Trophoblast cell (in vitro differentiated cells and primary cell): ENCODE measurements around the gene ARMC5.
A peak's percentile ranks its signal among the peaks of the same experiment; 100 is the strongest.
"Not testable (repeated sequence)": the region's sequence is repeated elsewhere in the genome, so short reads cannot be mapped to it uniquely, and the experiment has no call there.

Source experiments
- DNase-seq, 2 donors: peaks; one replicate each; pipeline ENCODE4 v3.0.0-alpha.2; 2016
- H2AFZ ChIP-seq: 2 replicates; pipeline ENCODE4 v1.6.1; 2013; ENCODE audit warnings: low read length, moderate library complexity, mild to moderate bottlenecking; ENCODE audit not compliant: insufficient read depth, poor library complexity
- H2AK5ac ChIP-seq: 2 replicates; pipeline ENCODE4 v1.6.1; 2013; ENCODE audit warnings: mild to moderate bottlenecking, low read length
- H2BK120ac ChIP-seq: 2 replicates; pipeline ENCODE4 v1.6.1; 2013; ENCODE audit warnings: low read length, mild to moderate bottlenecking, moderate library complexity; ENCODE audit not compliant: insufficient read depth, poor library complexity
- H2BK12ac ChIP-seq: 2 replicates; pipeline ENCODE4 v1.6.1; 2013; ENCODE audit warnings: mild to moderate bottlenecking, low read length, moderate library complexity
- H2BK5ac ChIP-seq: 2 replicates; pipeline ENCODE4 v1.6.1; 2013; ENCODE audit warnings: low read length, low read depth, moderate library complexity, mild to moderate bottlenecking; ENCODE audit not compliant: poor library complexity
- H3K14ac ChIP-seq: 2 replicates; pipeline ENCODE4 v1.6.1; 2013; ENCODE audit warnings: mild to moderate bottlenecking, low read length
- H3K18ac ChIP-seq: 2 replicates; pipeline ENCODE4 v1.6.1; 2013; ENCODE audit warnings: mild to moderate bottlenecking, low read length
- H3K23ac ChIP-seq: 2 replicates; pipeline ENCODE4 v1.6.1; 2013; ENCODE audit warnings: low read length
- H3K27ac ChIP-seq: 2 replicates; pipeline ENCODE4 v1.5.1; 2013; ENCODE audit warnings: low read depth, mild to moderate bottlenecking, inconsistent platforms, low read length, moderate library complexity
- H3K27me3 ChIP-seq: 2 replicates; pipeline ENCODE4 v1.6.1; 2013; ENCODE audit warnings: inconsistent platforms, mild to moderate bottlenecking, low read length, moderate library complexity; ENCODE audit not compliant: insufficient read depth
- H3K36me3 ChIP-seq, 2 experiments: 1 replicate in 1 of 2; 2 replicates in 1 of 2; pipeline ENCODE4 v1.6.1; 2013; ENCODE audit warnings: low read length in 2 of 2, mild to moderate bottlenecking in 2 of 2, moderate library complexity in 1 of 2; ENCODE audit not compliant: insufficient read depth in 2 of 2, control insufficient read depth in 1 of 2
- H3K4ac ChIP-seq: 2 replicates; pipeline ENCODE4 v1.6.1; 2013; ENCODE audit warnings: low read depth, mild to moderate bottlenecking, low read length, moderate library complexity
- H3K4me1 ChIP-seq, 2 experiments: 1 replicate in 1 of 2; 2 replicates in 1 of 2; pipeline ENCODE4 v1.6.1; 2013; ENCODE audit warnings: low read length in 2 of 2, mild to moderate bottlenecking in 2 of 2, moderate library complexity in 1 of 2; ENCODE audit not compliant: insufficient read depth in 2 of 2, control insufficient read depth in 1 of 2
- H3K4me2 ChIP-seq: 2 replicates; pipeline ENCODE4 v1.6.1; 2013; ENCODE audit warnings: inconsistent platforms, mild to moderate bottlenecking, low read length, moderate library complexity
- H3K4me3 ChIP-seq: 2 replicates; pipeline ENCODE4 v1.5.1; 2013; ENCODE audit warnings: mild to moderate bottlenecking, low read depth, low read length, inconsistent platforms
- H3K79me1 ChIP-seq: one replicate; pipeline ENCODE4 v1.6.1; 2013; ENCODE audit warnings: low read length
- H3K79me2 ChIP-seq: 2 replicates; pipeline ENCODE4 v1.6.1; 2013; ENCODE audit warnings: low read length, mild to moderate bottlenecking; ENCODE audit not compliant: control insufficient read depth, insufficient read depth, poor library complexity
- H3K9ac ChIP-seq: 2 replicates; pipeline ENCODE4 v1.6.1; 2013; ENCODE audit warnings: mild to moderate bottlenecking, low read length
- H3K9me3 ChIP-seq: 2 replicates; pipeline ENCODE4 v1.6.1; 2013; ENCODE audit warnings: low read depth, mild to moderate bottlenecking, control low read depth, inconsistent platforms, low read length; ENCODE audit not compliant: insufficient read depth
- H4K12ac ChIP-seq: 2 replicates; pipeline ENCODE4 v1.6.1; 2013; ENCODE audit warnings: low read depth, mild to moderate bottlenecking, low read length, moderate library complexity
- H4K8ac ChIP-seq: 2 replicates; pipeline ENCODE4 v1.6.1; 2013; ENCODE audit warnings: low read depth, mild to moderate bottlenecking, low read length, moderate library complexity
- H4K91ac ChIP-seq: one replicate; pipeline ENCODE4 v1.6.1; 2013; ENCODE audit warnings: low read depth, mild to moderate bottlenecking, low read length, moderate library complexity
- WGBS: extraction: QIAGEN DNeasy Blood & Tissue Kit; methylation state at CpG from one replicate; pipeline ENCODE4 v1.1.7; 2013; ENCODE audit warnings: missing lambda C conversion rate; ENCODE audit not compliant: insufficient read length, insufficient coverage; ENCODE audit errors: extremely low coverage; 5-methylcytosine and 5-hydroxymethylcytosine counted together

ARMC5 gene

DNA sequence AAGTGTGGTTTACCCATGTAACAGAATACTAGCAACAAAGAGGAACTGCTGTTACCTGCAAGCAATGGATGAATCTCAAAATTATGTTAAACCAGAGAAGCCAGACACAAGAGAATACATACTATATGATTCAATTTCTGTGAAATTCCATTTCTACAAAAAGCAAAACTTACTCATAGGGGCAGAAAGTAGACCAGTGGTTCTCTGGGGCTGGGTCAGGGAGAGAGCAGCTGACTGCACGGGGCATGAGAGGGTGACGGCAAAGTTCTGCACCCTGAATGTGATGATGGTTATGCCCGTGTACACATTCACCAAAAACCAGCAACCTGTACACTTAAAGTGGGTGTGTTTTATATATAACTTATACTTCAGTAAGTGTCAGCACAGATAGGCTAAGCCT, 19.8 kb upstream of the ARMC5 start:
- no peaks in the 10 kb centered on the region for H3K9me3 ChIP-seq
- no peak overlapping the region for H4K8ac ChIP-seq
- H4K91ac ChIP-seq, result no peak overlapping the region
- H3K4me1 ChIP-seq, result no peaks in the 10 kb centered on the region
- peaks cover 7% of the 10 kb centered on the region for H3K79me1 ChIP-seq
- H3K27me3 ChIP-seq, result no peaks in the 10 kb centered on the region
- no peak overlapping the region for H2AK5ac ChIP-seq
- no CpG with 5 or more reads among the region's 3 CpGs for WGBS
- no peak overlapping the region for H3K23ac ChIP-seq
- H3K9ac ChIP-seq, result no peak overlapping the region
- H3K36me3 ChIP-seq, result no peaks in the 10 kb centered on the region
- H3K4me3 ChIP-seq, result no peak overlapping the region
- no peak overlapping the region for H3K27ac ChIP-seq
- H4K12ac ChIP-seq, result no peak overlapping the region
- no peak overlapping the region for H3K18ac ChIP-seq
- no peak overlapping the region for H3K4ac ChIP-seq
- H2BK12ac ChIP-seq, result no peak overlapping the region
- no peak overlapping the region for H3K14ac ChIP-seq
- DNase-seq, result no peak
- H3K79me2 ChIP-seq, result peaks cover 4% of the 10 kb centered on the region
- H2AFZ ChIP-seq, result no peak overlapping the region
- H2BK120ac ChIP-seq, result no peak overlapping the region
- no peak overlapping the region for H2BK5ac ChIP-seq
- H3K4me2 ChIP-seq, result no peak overlapping the region

DNA sequence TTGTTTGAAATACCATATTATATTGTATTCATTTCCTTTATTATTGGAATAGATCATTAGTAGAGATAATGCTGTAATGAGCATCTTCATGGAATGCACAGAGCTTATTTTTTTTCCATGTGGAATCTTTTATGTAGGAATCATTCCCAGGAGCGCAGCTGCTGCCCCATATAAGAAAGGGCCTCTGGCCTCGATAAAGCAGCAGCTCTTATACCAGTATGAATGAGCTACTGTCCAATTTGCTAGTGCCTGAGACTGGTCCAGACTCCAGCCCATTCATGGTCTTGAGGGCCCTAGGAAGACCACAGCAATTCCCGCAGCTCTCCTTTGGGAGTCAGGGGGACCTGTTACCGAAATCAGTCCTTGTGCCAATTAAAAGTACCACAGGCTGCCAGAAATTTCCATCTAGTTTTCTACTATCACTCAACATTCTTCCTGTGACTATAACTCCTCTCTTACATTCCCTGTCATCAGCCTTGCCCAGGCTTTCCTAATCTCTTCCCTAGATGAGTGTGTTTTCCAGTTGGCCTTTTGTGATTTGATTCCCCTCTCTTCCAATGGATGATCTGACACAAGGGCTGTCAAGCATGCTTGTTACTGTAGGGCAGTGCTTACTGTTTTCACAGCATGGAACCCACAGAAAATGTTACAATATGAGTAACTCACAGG, 18.7 kb upstream of the ARMC5 start:
- no peak for DNase-seq
- no peaks in the 10 kb centered on the region for H3K4me1 ChIP-seq
- no peak overlapping the region for H3K18ac ChIP-seq
- H3K4ac ChIP-seq, result no peak overlapping the region
- no peak overlapping the region for H4K12ac ChIP-seq
- H3K23ac ChIP-seq, result no peak overlapping the region
- H3K4me2 ChIP-seq, result no peak overlapping the region
- H2AK5ac ChIP-seq, result no peak overlapping the region
- no peak overlapping the region for H3K9ac ChIP-seq
- H3K9me3 ChIP-seq, result no peaks in the 10 kb centered on the region
- no CpG with 5 or more reads among the region's 4 CpGs for WGBS
- H4K91ac ChIP-seq, result no peak overlapping the region
- H3K14ac ChIP-seq, result no peak overlapping the region
- peaks cover 7% of the 10 kb centered on the region for H3K79me1 ChIP-seq
- H2AFZ ChIP-seq, result no peak overlapping the region
- no peak overlapping the region for H3K4me3 ChIP-seq
- H3K79me2 ChIP-seq, result peaks cover 4% of the 10 kb centered on the region
- H3K27ac ChIP-seq, result no peak overlapping the region
- no peak overlapping the region for H2BK120ac ChIP-seq
- H2BK12ac ChIP-seq, result no peak overlapping the region
- no peak overlapping the region for H2BK5ac ChIP-seq
- H3K27me3 ChIP-seq, result no peaks in the 10 kb centered on the region
- H3K36me3 ChIP-seq, result no peaks in the 10 kb centered on the region
- H4K8ac ChIP-seq, result no peak overlapping the region

DNA sequence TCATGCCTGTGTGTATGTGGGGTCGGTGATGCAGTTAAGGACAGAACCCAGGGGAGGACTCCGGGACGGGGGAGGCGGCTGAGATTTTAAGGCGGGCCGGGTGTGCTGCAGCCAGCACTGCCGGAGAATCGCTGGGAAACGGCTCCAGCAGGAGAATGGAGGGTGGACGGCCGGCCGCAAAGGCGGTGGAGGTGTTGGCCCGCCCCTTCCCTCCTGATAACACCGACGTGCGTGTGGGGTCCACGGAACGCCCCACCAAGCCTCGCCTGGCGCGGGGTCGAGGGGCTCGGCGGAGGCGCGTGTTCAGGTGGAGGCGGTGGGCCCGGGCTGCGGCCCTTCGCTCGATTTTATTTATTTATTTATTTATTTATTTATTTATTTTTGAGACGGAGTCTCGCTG, 17.3 kb upstream of the ARMC5 start:
- H4K8ac ChIP-seq, result peak overlapping the region; percentile 82
- no peaks in the 10 kb centered on the region for H3K27me3 ChIP-seq
- no peaks in the 10 kb centered on the region for H3K36me3 ChIP-seq
- no peak overlapping the region for H3K18ac ChIP-seq
- H2BK12ac ChIP-seq, result no peak overlapping the region
- peak overlapping the region; percentile 40 for H3K4ac ChIP-seq
- no peak overlapping the region for H2BK120ac ChIP-seq
- H3K4me1 ChIP-seq, result no peaks in the 10 kb centered on the region
- peak overlapping the region; percentile 2 for H4K91ac ChIP-seq
- no peak overlapping the region for H3K23ac ChIP-seq
- H3K27ac ChIP-seq, result no peak overlapping the region
- peak overlapping the region; percentile 93 for H2AK5ac ChIP-seq
- H3K4me3 ChIP-seq, result no peak overlapping the region
- DNase-seq, result no peak
- peak overlapping the region; percentile 83 for H2AFZ ChIP-seq
- H3K4me2 ChIP-seq, result no peak overlapping the region
- peaks cover 7% of the 10 kb centered on the region for H3K79me1 ChIP-seq
- H3K14ac ChIP-seq, result no peak overlapping the region
- no peaks in the 10 kb centered on the region for H3K9me3 ChIP-seq
- H3K9ac ChIP-seq, result no peak overlapping the region
- no peak overlapping the region for H2BK5ac ChIP-seq
- WGBS, result no CpG with 5 or more reads among the region's 34 CpGs
- H4K12ac ChIP-seq, result peak overlapping the region; percentile 83
- H3K79me2 ChIP-seq, result peaks cover 4% of the 10 kb centered on the region

DNA sequence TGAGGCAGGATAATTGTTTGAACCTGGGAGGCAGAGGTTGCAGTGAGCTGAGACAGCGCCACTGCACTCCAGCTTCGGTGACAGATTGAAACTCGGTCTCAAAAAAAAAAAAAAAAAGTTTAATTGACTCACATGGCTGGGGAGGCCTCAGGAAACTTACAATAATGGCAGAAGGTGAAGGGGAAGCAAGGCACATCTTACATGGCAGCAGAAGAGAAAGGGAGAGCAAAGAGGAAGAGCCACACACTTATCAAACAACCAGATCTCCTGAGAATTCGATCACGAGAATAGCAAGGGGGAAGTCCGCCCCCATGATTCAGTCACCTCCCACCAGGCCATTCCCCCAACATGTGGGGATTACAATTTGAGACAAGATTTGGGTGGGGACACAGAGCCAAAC, 13.4 kb upstream of the ARMC5 start:
- H3K18ac ChIP-seq, H3K9ac ChIP-seq, H3K36me3 ChIP-seq, H4K8ac ChIP-seq, H3K27me3 ChIP-seq, H2BK5ac ChIP-seq, H4K91ac ChIP-seq, H3K23ac ChIP-seq, H4K12ac ChIP-seq, DNase-seq, H2AK5ac ChIP-seq, H2BK120ac ChIP-seq, H2AFZ ChIP-seq, H3K27ac ChIP-seq, H3K4me1 ChIP-seq, H3K4me2 ChIP-seq, H3K9me3 ChIP-seq, H3K14ac ChIP-seq, H3K79me2 ChIP-seq, H3K4me3 ChIP-seq, H3K4ac ChIP-seq, H2BK12ac ChIP-seq, H3K79me1 ChIP-seq: not testable (repeated sequence)
- no CpG with 5 or more reads among the region's 6 CpGs for WGBS
